GM23338 (cell line): ENCODE results near the gene NUAK2. TPM values are rescaled to one million over a fixed set of nuclear protein-coding genes. Genes with fewer than 3 reads are reported as not detected.

Experiments used
- ATAC-seq: fragments of 200-7000 bp; cut with Tn5 transposase; 3 replicates; pipeline ENCODE4 v1.9.1; 2020
- DNase-seq: peaks from one replicate; pipeline ENCODE4 v3.0.0-alpha.2; 2015; ENCODE audit warnings: low spot score
- H2AFZ ChIP-seq: fragments of 200-600 bp; sonication (generic); 2 replicates; pipeline ENCODE4 v1.8.0; 2016; ENCODE audit warnings: antibody characterized with exemption, mild to moderate bottlenecking, moderate library complexity
- H3F3A ChIP-seq: fragments of 200-600 bp; sonication (generic); replicated peaks from 2 replicates; pipeline ENCODE4 v1.8.0; 2017; ENCODE audit warnings: antibody characterized with exemption, mixed run types, low read depth
- H3K27ac ChIP-seq: fragments of 200-600 bp; sonication (generic); 2 replicates; pipeline ENCODE4 v1.6.1; 2016; ENCODE audit warnings: low read depth
- H3K27me3 ChIP-seq: fragments of 200-600 bp; sonication (generic); 2 replicates; pipeline ENCODE4 v1.8.0; 2016; ENCODE audit warnings: mild to moderate bottlenecking, mixed run types, moderate library complexity; ENCODE audit not compliant: insufficient read depth
- H3K36me3 ChIP-seq: fragments of 200-600 bp; sonication (generic); 2 replicates; pipeline ENCODE4 v1.8.0; 2016; ENCODE audit warnings: mild to moderate bottlenecking; ENCODE audit not compliant: insufficient read depth
- H3K4me1 ChIP-seq: fragments of 200-600 bp; sonication (generic); 2 replicates; pipeline ENCODE4 v1.8.0; 2016; ENCODE audit warnings: mild to moderate bottlenecking, moderate library complexity; ENCODE audit not compliant: insufficient read depth
- H3K4me2 ChIP-seq: fragments of 200-600 bp; sonication (generic); 2 replicates; pipeline ENCODE4 v1.7.1; 2017; ENCODE audit warnings: mixed run types
- H3K4me3 ChIP-seq: fragments of 200-600 bp; sonication (generic); 2 replicates; pipeline ENCODE4 v1.6.1; 2016; ENCODE audit warnings: mixed run types
- H3K79me2 ChIP-seq: fragments of 200-600 bp; sonication (generic); replicated peaks from 2 replicates; pipeline ENCODE4 v1.8.0; 2017; ENCODE audit warnings: mild to moderate bottlenecking; ENCODE audit not compliant: insufficient read depth
- H3K9me2 ChIP-seq: fragments of 200-600 bp; sonication (generic); 2 replicates; pipeline ENCODE4 v1.8.0; 2017; ENCODE audit not compliant: insufficient read depth
- H4K20me1 ChIP-seq: fragments of 200-600 bp; sonication (generic); replicated peaks from 2 replicates; pipeline ENCODE4 v1.8.0; 2017; ENCODE audit warnings: mild to moderate bottlenecking; ENCODE audit not compliant: insufficient read depth
- H3K27ac Mint-ChIP-seq: 2 replicates; pipeline ENCODE4 v1.8.0; 2020; ENCODE audit warnings: inconsistent platforms, mild to moderate bottlenecking, moderate library complexity, mixed read lengths
- H3K27me3 Mint-ChIP-seq: 3 replicates; pipeline ENCODE4 v1.8.0; 2022; ENCODE audit warnings: low read depth, mild to moderate bottlenecking, moderate library complexity, mixed read lengths, inconsistent platforms; ENCODE audit not compliant: insufficient read depth, poor library complexity
- H3K36me3 Mint-ChIP-seq: 3 replicates; pipeline ENCODE4 v1.8.0; 2021; ENCODE audit warnings: low read depth, mild to moderate bottlenecking, inconsistent platforms, moderate library complexity, mixed read lengths
- H3K4me1 Mint-ChIP-seq: 3 replicates; pipeline ENCODE4 v1.8.0; 2020; ENCODE audit warnings: mild to moderate bottlenecking, inconsistent platforms, mixed read lengths
- H3K4me3 Mint-ChIP-seq: 3 replicates; pipeline ENCODE4 v1.8.0; 2021; ENCODE audit warnings: moderate library complexity, mild to moderate bottlenecking, inconsistent platforms, mixed read lengths
- H3K9me3 Mint-ChIP-seq: 3 replicates; pipeline ENCODE4 v1.8.0; 2020; ENCODE audit warnings: moderate library complexity, mild to moderate bottlenecking, inconsistent platforms, mixed read lengths
- EZH2phosphoT487 ChIP-seq: fragments of 200-600 bp; sonication (generic); IDR thresholded peaks from one replicate; pipeline ENCODE4 v1.8.1; 2018; ENCODE audit warnings: antibody characterized with exemption; ENCODE audit not compliant: unreplicated experiment
- NANOG ChIP-seq: IDR thresholded peaks from 2 replicates; pipeline ENCODE4 v1.6.1; 2016; ENCODE audit warnings: antibody characterized with exemption, borderline replicate concordance
- STAT1 ChIP-seq: IDR thresholded peaks from one replicate; pipeline ENCODE4 v1.6.1; 2016; ENCODE audit warnings: antibody characterized with exemption; ENCODE audit not compliant: unreplicated experiment
- ZNF114 ChIP-seq: fragments of 250-450 bp; sonication (Bioruptor Pico); IDR thresholded peaks from 2 replicates; pipeline ENCODE4 v1.5.0; 2020; ENCODE audit warnings: mild to moderate bottlenecking, moderate library complexity
- polyA plus RNA-seq: library from polyadenylated mRNA; unstranded; fragments of >200 nt; fragmentation: Nextera tagmentation; extraction: Ambion mirVana; gene quantifications from 2 replicates; pipeline ENCODE4 v1.2.1, GENCODE V29; 2016
- total RNA-seq: library from RNA; depleted of rRNA; stranded (reverse); fragments of >200 nt; shearing (Covaris generic); gene quantifications from 2 replicates; pipeline ENCODE4 v1.2.3, GENCODE V29; 2014
- TF ChIP-seq, protein P1 (sequence below): fragments of 250-450 bp; sonication (Bioruptor Pico); IDR thresholded peaks from 2 replicates; pipeline ENCODE4 v1.5.0; 2020; ENCODE audit warnings: mild to moderate bottlenecking, moderate library complexity
- TF ChIP-seq, protein P2 (sequence below): IDR thresholded peaks from 2 replicates; pipeline ENCODE4 v1.6.1; 2016; ENCODE audit warnings: antibody characterized with exemption
- TF ChIP-seq, protein P3 (sequence below), 2 experiments: fragments of 200-600 bp in 1 of 2; sonication (generic) in 1 of 2; conservative IDR thresholded peaks; 2 replicates each; pipeline versions ENCODE4 v1.5.1 to v1.6.1; 2016 to 2017; ENCODE audit warnings: antibody characterized with exemption in 2 of 2, low read depth in 2 of 2, mild to moderate bottlenecking in 2 of 2, moderate library complexity in 1 of 2
- TF ChIP-seq, protein P4 (sequence below): IDR thresholded peaks from one replicate; pipeline ENCODE4 v1.6.1; 2018; ENCODE audit warnings: antibody characterized with exemption; ENCODE audit not compliant: unreplicated experiment

Gene NUAK2
- total and polyA plus RNA-seq, 2 experiments from 2014 or later: 7.8 to 15.3 TPM

DNA sequence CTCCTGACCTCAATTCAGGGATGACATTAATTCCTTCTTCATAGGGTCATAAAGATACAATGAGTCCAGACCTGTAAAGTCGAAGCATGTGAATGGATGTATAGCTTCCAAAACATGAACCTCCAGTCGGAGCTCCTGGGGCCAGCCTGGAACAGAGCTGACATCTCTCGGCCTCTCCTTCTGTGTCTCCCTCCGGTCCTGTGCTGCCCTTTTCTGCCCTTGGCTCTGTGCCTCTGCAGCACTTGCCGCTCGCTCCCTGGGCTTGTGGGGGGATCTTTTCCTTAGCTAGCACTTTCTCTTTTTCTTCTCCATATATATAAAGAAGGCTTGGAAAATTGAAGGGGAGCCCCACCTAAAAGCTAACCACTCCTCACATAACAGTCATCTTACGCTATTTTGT, 51.3 kb downstream of the NUAK2 start (continued):
- TF ChIP-seq, protein P1, sequence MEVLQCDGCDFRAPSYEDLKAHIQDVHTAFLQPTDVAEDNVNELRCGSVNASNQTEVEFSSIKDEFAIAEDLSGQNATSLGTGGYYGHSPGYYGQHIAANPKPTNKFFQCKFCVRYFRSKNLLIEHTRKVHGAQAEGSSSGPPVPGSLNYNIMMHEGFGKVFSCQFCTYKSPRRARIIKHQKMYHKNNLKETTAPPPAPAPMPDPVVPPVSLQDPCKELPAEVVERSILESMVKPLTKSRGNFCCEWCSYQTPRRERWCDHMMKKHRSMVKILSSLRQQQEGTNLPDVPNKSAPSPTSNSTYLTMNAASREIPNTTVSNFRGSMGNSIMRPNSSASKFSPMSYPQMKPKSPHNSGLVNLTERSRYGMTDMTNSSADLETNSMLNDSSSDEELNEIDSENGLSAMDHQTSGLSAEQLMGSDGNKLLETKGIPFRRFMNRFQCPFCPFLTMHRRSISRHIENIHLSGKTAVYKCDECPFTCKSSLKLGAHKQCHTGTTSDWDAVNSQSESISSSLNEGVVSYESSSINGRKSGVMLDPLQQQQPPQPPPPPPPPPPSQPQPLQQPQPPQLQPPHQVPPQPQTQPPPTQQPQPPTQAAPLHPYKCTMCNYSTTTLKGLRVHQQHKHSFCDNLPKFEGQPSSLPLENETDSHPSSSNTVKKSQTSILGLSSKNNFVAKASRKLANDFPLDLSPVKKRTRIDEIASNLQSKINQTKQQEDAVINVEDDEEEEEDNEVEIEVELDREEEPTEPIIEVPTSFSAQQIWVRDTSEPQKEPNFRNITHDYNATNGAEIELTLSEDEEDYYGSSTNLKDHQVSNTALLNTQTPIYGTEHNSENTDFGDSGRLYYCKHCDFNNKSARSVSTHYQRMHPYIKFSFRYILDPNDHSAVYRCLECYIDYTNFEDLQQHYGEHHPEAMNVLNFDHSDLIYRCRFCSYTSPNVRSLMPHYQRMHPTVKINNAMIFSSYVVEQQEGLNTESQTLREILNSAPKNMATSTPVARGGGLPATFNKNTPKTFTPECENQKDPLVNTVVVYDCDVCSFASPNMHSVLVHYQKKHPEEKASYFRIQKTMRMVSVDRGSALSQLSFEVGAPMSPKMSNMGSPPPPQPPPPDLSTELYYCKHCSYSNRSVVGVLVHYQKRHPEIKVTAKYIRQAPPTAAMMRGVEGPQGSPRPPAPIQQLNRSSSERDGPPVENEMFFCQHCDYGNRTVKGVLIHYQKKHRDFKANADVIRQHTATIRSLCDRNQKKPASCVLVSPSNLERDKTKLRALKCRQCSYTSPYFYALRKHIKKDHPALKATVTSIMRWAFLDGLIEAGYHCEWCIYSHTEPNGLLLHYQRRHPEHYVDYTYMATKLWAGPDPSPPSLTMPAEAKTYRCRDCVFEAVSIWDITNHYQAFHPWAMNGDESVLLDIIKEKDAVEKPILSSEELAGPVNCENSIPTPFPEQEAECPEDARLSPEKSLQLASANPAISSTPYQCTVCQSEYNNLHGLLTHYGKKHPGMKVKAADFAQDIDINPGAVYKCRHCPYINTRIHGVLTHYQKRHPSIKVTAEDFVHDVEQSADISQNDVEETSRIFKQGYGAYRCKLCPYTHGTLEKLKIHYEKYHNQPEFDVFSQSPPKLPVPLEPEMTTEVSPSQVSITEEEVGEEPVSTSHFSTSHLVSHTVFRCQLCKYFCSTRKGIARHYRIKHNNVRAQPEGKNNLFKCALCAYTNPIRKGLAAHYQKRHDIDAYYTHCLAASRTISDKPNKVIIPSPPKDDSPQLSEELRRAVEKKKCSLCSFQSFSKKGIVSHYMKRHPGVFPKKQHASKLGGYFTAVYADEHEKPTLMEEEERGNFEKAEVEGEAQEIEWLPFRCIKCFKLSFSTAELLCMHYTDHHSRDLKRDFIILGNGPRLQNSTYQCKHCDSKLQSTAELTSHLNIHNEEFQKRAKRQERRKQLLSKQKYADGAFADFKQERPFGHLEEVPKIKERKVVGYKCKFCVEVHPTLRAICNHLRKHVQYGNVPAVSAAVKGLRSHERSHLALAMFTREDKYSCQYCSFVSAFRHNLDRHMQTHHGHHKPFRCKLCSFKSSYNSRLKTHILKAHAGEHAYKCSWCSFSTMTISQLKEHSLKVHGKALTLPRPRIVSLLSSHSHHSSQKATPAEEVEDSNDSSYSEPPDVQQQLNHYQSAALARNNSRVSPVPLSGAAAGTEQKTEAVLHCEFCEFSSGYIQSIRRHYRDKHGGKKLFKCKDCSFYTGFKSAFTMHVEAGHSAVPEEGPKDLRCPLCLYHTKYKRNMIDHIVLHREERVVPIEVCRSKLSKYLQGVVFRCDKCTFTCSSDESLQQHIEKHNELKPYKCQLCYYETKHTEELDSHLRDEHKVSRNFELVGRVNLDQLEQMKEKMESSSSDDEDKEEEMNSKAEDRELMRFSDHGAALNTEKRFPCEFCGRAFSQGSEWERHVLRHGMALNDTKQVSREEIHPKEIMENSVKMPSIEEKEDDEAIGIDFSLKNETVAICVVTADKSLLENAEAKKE (CRISPR knock-in tag): no peak

DNA sequence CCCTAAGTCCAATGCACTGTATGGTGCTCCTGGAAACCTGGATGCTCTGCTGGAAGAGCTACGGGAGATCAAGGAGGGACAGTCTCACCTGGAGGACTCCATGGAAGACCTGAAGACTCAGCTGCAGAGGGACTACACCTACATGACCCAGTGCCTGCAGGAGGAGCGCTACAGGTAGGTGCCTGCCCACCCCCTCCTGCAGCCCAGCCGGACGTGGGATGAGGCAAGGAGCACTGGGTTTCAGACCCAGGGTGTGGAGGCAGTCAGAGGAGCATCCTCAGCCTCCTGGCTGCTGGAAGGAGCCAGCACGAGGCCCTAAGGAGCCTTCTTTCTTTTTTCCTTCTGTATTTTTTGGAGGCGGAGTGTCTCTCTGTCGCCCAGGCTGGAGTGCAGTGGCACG, 51.8 kb downstream of the NUAK2 start:
- no peaks in the 10 kb centered on the region for H3K27me3 ChIP-seq
- no peak overlapping the region for H3K27ac ChIP-seq
- H3F3A ChIP-seq: peaks cover 6% of the 10 kb centered on the region; the same call in 1 of the 2 replicates
- Mint-ChIP-seq H3K36me3 (peaks cover 7% of the 10 kb centered on the region; the same call in 2 of the 3 replicates), H3K4me3 (no peak overlapping the region), H3K27ac (no peak overlapping the region), H3K27me3 (peaks cover 16% of the 10 kb centered on the region), H3K4me1 (peaks cover 32% of the 10 kb centered on the region), H3K9me3 (no peaks in the 10 kb centered on the region)
- H3K4me1 ChIP-seq: peaks cover 30% of the 10 kb centered on the region; the same call in 1 of the 2 replicates
- no peak overlapping the region for H3K4me2 ChIP-seq
- no peaks in the 10 kb centered on the region for H3K36me3 ChIP-seq
- H3K79me2 ChIP-seq: no peaks in the 10 kb centered on the region
- H3K4me3 ChIP-seq: no peak overlapping the region
- no peaks in the 10 kb centered on the region for H4K20me1 ChIP-seq
- DNase-seq (no peak), ATAC-seq (no peak)
- H2AFZ ChIP-seq: no peak overlapping the region
- H3K9me2 ChIP-seq: no peaks in the 10 kb centered on the region
- no peak for TF ChIP-seq ZNF114 (CRISPR knock-in tag)
- TF ChIP-seq, protein P2, sequence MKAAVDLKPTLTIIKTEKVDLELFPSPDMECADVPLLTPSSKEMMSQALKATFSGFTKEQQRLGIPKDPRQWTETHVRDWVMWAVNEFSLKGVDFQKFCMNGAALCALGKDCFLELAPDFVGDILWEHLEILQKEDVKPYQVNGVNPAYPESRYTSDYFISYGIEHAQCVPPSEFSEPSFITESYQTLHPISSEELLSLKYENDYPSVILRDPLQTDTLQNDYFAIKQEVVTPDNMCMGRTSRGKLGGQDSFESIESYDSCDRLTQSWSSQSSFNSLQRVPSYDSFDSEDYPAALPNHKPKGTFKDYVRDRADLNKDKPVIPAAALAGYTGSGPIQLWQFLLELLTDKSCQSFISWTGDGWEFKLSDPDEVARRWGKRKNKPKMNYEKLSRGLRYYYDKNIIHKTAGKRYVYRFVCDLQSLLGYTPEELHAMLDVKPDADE: no peak
- no peak for TF ChIP-seq NANOG
- TF ChIP-seq EZH2phosphoT487: no peak
- TF ChIP-seq STAT1: no peak
- TF ChIP-seq, protein P3, sequence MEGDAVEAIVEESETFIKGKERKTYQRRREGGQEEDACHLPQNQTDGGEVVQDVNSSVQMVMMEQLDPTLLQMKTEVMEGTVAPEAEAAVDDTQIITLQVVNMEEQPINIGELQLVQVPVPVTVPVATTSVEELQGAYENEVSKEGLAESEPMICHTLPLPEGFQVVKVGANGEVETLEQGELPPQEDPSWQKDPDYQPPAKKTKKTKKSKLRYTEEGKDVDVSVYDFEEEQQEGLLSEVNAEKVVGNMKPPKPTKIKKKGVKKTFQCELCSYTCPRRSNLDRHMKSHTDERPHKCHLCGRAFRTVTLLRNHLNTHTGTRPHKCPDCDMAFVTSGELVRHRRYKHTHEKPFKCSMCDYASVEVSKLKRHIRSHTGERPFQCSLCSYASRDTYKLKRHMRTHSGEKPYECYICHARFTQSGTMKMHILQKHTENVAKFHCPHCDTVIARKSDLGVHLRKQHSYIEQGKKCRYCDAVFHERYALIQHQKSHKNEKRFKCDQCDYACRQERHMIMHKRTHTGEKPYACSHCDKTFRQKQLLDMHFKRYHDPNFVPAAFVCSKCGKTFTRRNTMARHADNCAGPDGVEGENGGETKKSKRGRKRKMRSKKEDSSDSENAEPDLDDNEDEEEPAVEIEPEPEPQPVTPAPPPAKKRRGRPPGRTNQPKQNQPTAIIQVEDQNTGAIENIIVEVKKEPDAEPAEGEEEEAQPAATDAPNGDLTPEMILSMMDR (conservative IDR thresholded peaks at IDR 0.05; ENCODE audit: low read depth in 2 of 2): 0 out of 4 replicates have a peak, but pooled peaks of 1 of the 2 experiments have one; percentile 7
- TF ChIP-seq, protein P4, sequence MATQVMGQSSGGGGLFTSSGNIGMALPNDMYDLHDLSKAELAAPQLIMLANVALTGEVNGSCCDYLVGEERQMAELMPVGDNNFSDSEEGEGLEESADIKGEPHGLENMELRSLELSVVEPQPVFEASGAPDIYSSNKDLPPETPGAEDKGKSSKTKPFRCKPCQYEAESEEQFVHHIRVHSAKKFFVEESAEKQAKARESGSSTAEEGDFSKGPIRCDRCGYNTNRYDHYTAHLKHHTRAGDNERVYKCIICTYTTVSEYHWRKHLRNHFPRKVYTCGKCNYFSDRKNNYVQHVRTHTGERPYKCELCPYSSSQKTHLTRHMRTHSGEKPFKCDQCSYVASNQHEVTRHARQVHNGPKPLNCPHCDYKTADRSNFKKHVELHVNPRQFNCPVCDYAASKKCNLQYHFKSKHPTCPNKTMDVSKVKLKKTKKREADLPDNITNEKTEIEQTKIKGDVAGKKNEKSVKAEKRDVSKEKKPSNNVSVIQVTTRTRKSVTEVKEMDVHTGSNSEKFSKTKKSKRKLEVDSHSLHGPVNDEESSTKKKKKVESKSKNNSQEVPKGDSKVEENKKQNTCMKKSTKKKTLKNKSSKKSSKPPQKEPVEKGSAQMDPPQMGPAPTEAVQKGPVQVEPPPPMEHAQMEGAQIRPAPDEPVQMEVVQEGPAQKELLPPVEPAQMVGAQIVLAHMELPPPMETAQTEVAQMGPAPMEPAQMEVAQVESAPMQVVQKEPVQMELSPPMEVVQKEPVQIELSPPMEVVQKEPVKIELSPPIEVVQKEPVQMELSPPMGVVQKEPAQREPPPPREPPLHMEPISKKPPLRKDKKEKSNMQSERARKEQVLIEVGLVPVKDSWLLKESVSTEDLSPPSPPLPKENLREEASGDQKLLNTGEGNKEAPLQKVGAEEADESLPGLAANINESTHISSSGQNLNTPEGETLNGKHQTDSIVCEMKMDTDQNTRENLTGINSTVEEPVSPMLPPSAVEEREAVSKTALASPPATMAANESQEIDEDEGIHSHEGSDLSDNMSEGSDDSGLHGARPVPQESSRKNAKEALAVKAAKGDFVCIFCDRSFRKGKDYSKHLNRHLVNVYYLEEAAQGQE: no peak
